ENCODE data around the gene FOCAD. TPM values are rescaled to one million over a fixed set of nuclear protein-coding genes. Genes with fewer than 3 reads are reported as not detected.

Gene FOCAD
- total RNA-seq, 4 donors from 2014 or later, result 49.3 to 139 (median 92.8) TPM

DNA sequence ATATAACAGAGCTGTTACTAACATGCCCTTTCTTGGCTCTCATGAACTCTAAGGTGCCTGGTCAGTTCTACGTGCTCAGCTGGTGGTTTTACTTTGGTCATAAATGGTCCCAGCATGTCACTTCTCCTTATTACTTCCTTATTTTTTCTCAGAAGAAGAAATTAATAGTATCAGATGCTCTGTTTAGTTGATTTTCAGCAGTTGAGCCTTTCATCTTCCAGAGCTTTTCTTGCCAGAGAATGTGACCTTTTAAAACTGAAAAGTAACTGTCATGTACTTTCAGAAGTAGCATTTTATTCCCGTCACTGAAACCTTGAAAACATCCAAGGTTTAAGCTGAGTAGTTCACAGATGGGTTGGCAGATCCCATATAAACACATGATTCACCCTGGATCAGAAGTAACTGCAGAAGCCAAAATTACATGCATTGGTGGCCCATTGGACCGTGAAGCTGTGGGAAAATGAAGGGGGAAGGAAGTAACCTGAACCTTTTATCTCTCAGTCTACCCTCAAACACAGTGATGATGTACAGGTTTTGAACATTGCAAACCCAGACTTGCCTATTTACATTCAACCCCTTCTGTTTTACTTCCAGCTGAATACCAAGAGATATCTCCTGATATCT lies 296.9 kb downstream of the FOCAD start:
- intact Hi-C loops (cut with DNase I), result no loop called here
- Histone ChIP-seq H3K27ac (peak overlapping the region; percentile 73 to 78 (median 77)), H3K27me3 (no peaks in the 10 kb centered on the region), H3K4me3 (replicated peaks in 1 of 3) (no peak overlapping the region), H3K9me3 (no peaks in the 10 kb centered on the region), H3K36me3 (peaks cover 0 to 3% of the 10 kb centered on the region in 2 donors), H3K4me1 (peaks cover 21 to 24% of the 10 kb centered on the region in 2 donors)
- 24 to 37% methylated on average over 3 of the region's 3 CpGs for WGBS, 2 donors
- DNase-seq, result peak; percentile 12 to 38
- no peak for TF ChIP-seq POLR2A (IDR thresholded peaks at IDR 0.05)
- TF ChIP-seq, protein P1, sequence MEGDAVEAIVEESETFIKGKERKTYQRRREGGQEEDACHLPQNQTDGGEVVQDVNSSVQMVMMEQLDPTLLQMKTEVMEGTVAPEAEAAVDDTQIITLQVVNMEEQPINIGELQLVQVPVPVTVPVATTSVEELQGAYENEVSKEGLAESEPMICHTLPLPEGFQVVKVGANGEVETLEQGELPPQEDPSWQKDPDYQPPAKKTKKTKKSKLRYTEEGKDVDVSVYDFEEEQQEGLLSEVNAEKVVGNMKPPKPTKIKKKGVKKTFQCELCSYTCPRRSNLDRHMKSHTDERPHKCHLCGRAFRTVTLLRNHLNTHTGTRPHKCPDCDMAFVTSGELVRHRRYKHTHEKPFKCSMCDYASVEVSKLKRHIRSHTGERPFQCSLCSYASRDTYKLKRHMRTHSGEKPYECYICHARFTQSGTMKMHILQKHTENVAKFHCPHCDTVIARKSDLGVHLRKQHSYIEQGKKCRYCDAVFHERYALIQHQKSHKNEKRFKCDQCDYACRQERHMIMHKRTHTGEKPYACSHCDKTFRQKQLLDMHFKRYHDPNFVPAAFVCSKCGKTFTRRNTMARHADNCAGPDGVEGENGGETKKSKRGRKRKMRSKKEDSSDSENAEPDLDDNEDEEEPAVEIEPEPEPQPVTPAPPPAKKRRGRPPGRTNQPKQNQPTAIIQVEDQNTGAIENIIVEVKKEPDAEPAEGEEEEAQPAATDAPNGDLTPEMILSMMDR (IDR thresholded peaks at IDR 0.05), result no peak

DNA sequence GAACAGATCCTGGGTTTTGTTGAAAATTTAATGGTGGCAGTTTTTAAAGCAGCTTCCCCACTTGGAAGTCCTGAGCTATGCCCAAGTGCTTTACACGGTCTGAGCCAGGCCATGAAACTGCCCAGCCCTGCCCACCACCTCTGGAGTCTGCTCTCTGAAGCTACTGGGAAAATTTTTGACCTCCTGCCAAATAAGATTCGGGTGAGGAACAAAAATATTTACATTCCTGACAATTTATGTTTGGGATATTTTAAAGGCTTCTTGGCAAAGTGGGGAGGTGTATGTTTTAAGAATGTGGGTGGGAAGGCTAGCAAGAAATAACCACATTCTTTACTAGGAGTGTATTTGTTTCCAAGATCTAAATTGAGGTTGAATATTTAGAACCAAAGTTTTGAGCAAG lies 297.4 kb downstream of the FOCAD start:
- Histone ChIP-seq H3K27me3 (no peaks in the 10 kb centered on the region), H3K4me1 (peaks cover 21 to 24% of the 10 kb centered on the region in 2 donors), H3K36me3 (peaks cover 0 to 2% of the 10 kb centered on the region in 2 donors), H3K27ac (peak overlapping the region; percentile 73 to 78 (median 77)), H3K4me3 (replicated peaks in 1 of 3) (no peak overlapping the region), H3K9me3 (no peaks in the 10 kb centered on the region)
- DNase-seq, result peak; percentile 58 to 61
- WGBS, 2 donors, result 9 to 16% methylated on average over 2 of the region's 2 CpGs
- TF ChIP-seq, protein P1 (IDR thresholded peaks at IDR 0.05), result no peak
- no peak for TF ChIP-seq POLR2A (IDR thresholded peaks at IDR 0.05)
- intact Hi-C loops (cut with DNase I), result no loop called here

DNA sequence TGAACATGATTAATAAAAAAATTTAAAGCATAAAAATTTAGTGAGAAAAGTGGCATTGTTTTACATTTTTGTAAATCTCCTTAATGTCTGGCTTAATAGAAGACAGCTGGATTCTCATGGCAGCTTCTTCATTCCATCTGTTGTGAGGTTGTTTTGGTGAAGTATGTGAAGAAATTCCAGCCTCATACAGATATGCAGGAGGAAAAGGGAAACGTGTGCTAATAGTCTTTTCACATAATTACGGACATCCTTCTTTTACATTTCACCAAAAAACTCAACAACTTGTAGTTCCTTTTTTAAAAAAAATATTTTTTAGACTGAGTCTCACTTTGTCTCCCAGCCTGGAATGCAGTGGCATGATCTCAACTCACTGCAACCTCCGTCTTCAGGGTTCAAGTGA lies 300.4 kb downstream of the FOCAD start:
- TF ChIP-seq, protein P1 (IDR thresholded peaks at IDR 0.05), result no peak
- no peak for TF ChIP-seq POLR2A (IDR thresholded peaks at IDR 0.05)
- intact Hi-C loops (cut with DNase I), result no loop called here
- Histone ChIP-seq H3K27ac (peak overlapping the region in 1 of 3 donors; percentile 21), H3K9me3 (no peaks in the 10 kb centered on the region), H3K36me3 (no peaks in the 10 kb centered on the region), H3K4me1 (peaks cover 28 to 37% of the 10 kb centered on the region in 2 donors), H3K27me3 (no peaks in the 10 kb centered on the region), H3K4me3 (replicated peaks in 1 of 3) (no peak overlapping the region)
- WGBS, 2 donors, result 83 to 87% methylated on average over 3 of the region's 3 CpGs
- no peak for DNase-seq

DNA sequence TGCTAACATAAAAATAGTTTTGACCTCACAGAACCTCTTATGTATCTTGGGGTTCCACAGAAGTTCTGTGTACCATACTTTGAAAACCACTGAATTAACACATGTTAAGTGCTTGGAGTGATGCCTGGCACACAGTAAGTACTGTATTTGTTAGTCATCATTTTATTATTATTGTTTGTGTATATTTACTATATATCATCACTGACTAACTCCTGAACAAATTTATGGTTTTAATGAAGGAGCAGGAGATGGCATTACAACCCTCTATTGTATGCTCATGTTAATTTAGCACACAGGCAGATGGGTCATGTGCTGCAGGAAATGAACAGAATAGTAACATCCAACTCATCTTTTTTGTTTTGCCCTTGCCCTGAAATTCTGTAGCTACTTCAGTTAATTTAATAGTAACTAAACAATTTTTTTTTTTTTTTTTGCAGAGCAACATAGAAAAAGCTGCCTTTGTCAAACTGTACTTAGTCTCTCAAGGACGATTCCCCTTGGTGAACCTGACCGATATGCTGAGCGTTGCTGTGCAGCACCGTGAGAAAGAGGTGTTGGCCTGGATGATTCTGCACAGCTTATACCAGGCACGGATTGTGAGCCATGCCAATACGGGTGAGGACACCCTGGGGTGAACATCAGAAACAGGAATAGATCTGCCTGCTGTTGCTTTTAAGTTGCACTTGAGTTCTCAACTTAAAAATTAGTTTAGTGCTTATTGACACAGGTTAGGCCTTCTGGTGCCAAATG lies 302.0 kb downstream of the FOCAD start:
- intact Hi-C loops (cut with DNase I), result no loop called here
- no peak for DNase-seq
- 93 to 94% methylated on average over 6 of the region's 6 CpGs for WGBS, 2 donors
- TF ChIP-seq, protein P1 (IDR thresholded peaks at IDR 0.05), result no peak
- TF ChIP-seq POLR2A (IDR thresholded peaks at IDR 0.05), result no peak
- Histone ChIP-seq H3K4me3 (replicated peaks in 1 of 3) (no peak overlapping the region), H3K27ac (peak overlapping the region in 1 of 3 donors; percentile 40), H3K4me1 (peaks cover 23 to 28% of the 10 kb centered on the region in 2 donors), H3K27me3 (no peaks in the 10 kb centered on the region), H3K36me3 (peaks cover 0 to 9% of the 10 kb centered on the region in 2 donors), H3K9me3 (no peaks in the 10 kb centered on the region)

DNA sequence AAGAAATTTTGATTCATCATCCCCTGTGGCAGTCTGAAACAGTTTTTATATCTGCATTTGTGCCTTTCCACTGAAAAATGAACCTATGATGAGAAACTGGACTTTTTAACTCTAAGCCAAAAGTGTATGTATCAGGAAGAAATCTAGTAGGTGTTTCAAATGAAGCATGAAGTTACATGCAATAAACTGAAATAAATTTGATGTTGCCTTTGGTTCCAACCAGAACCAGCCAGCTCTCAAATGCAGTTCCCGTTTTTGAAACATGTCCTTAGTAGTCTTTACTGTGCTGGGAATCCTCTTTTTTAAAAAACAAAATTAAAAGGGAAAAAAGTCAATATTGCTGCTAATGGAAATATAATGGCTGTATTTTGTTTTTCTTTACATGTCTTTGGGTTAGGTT lies 303.5 kb downstream of the FOCAD start:
- Histone ChIP-seq H3K4me1 (peaks cover 13 to 17% of the 10 kb centered on the region in 2 donors), H3K27me3 (no peaks in the 10 kb centered on the region), H3K27ac (peak overlapping the region in 2 of 3 donors; percentile 7 to 40), H3K36me3 (peaks cover 0 to 9% of the 10 kb centered on the region in 2 donors), H3K4me3 (replicated peaks in 1 of 3) (no peak overlapping the region), H3K9me3 (no peaks in the 10 kb centered on the region)
- 60 to 68% methylated on average over 1 of the region's 1 CpG for WGBS, 2 donors
- DNase-seq, result no peak
- TF ChIP-seq POLR2A (IDR thresholded peaks at IDR 0.05), result no peak
- intact Hi-C loops (cut with DNase I), result no loop called here
